ENCODE measurements around the gene TMEM108.

Gene TMEM108

DNA sequence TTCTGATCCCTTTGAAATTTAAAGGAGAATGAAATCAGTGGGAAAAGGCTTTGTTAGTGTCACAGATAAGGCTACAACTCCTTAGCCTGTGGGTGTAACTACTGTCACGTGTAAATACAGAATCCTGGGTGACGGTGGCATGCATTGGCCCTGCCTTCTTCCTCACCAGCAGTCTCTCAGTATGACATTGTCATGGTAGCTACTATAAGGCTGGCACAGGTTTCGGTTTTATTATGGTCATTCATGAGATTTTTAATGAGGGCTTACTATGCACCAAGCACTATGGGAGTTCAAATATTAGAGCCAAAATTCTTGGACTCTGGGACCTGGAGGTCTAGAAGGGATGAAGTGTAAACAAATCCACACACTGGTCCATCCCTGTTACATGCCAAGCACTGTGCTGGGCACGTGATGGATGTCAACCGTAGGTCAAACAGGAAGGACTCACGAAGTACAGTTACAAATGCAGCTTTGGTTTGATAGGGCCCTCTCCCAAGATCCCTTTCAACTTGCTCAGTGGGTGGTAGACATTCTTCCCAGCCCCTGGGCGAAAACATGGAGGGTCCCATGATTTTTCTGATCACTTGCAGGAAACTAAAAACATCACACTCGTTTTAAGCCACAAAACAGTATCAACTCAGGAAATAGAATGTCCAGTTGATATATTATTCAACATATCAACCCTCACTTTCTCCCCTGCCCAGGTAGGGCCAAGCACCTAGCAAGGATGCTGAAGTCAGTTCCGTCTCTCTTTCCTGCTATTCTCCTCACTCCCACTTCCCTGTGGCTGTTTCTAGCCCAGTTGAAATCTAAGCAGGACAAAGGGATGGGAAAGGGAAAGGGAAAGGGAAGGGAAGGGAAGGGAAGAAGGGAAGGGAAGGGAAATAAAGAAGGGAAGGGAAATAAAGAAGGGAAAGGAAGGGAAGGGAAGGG lies 387.0 kb downstream of the TMEM108 start:
- no peak for DNase-seq (ENCODE audit: low spot score)

DNA sequence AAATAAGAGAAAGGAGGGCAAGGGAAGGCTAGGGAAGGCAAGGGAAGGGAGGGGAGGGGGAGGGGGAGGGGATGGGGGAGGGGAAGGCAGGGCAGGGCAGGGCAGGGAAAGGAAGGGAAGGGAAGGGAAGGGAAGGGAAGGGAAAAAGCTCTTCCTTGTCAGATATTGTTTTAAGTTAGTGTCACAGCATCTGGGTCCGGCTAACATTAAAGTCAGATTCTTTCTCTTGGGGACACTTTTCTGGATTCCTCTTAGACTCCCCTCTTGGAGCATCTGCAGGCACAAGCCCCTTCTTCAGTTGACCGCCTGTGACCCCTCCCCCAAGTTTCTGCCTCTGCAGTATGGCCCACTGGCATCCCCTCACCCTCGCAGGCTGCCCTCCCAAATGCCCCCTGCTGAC lies 387.7 kb downstream of the TMEM108 start:
- DNase-seq (ENCODE audit: low spot score): no peak

DNA sequence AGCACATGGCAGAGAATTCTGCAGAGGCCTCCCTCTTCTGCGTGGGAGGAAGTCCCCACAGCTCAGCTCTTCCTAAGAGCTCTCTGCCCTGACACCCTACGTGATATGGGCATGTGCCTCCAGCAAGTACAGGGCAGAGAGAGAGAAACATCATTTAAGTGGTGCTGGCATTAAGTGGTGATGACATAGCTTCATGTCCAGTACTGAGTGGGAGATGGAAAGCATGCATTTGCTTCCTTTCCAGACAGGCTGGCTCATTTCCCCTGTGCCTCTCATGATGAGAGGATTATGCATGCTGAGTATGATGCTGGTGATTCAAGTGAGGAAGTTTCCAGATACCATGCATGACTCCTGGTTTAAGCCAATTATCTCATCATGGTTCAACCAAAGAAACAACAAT lies 388.5 kb downstream of the TMEM108 start:
- DNase-seq (ENCODE audit: low spot score): peak; percentile 71

DNA sequence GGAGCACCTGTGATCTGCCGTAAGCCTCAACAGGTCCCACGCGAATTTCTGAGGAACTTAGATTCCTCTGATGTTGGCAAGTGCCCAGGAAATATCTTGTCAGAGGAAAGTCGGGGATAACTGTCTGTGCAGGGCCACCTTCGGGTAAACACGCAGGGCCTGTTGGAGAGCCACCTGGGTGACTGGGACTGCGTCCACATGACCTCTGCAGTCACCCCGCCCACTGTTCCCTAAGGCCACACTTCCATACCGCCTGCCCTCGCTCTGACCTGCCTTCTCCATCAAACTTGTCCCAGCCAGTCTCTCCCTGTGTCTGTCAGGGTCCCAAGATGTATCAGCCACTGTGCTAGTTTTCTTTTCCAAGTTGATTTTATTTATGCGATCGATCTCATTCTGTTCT lies 390.4 kb downstream of the TMEM108 start:
- no peak for DNase-seq (ENCODE audit: low spot score)

DNA sequence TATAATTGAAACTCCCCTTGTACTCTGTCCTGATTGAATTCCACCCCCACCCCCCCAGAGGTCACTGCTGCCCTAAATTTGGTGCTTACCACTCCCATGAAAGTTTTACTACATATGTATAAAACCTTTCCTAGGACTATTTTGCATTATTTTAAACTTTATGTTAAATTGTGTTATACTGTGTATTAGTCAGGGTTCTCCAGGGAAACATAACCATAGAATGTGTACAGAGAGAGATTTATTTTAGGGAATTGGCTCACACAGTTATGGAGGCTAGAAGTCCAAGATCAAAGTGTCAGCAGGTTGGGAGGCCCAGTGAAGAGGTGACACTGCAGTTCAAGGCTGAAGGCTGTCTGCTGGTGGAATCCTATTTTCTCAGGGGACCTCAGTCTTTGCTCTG lies 390.9 kb downstream of the TMEM108 start:
- DNase-seq (ENCODE audit: low spot score): no peak

DNA sequence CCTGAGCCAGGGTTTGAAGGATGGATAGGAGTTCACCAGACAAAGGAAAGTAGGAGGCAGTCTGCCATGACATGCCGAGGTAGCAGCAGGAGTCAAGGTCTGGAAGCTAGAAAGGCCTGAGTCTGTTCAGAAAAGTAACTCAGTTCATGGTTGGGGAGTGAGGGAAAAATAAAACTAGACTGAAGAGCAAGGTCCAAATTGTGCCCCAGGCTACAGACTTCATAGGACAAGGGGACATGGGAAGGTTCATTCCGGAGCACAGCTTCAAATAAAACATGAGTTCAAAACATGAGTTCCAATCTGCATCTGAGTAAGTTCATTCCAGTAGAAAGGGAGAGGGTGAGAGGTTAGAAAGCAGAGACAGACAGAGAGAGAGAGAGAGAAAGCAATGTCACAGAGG lies 401.4 kb downstream of the TMEM108 start:
- no peak for DNase-seq (ENCODE audit: low spot score)

DNA sequence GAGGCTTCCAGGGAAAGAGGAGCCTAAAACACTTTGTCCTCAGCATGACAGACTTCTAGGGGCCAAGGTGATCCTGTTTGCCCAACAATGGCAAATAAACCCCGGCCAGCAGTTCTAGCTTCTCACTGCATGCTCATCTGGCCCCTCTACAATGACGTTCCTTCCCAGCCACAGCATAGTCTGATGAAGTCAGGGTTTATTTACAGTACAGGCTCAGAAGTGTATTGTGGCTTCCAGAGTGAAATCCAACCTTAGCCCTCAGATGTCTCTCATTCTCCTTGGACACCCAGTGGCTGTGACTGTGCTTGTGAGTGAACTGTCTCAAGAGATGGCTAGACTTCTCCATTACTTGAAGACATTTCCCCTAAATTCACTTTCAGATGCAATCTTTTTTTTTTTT lies 402.5 kb downstream of the TMEM108 start:
- no peak for DNase-seq (ENCODE audit: low spot score)

DNA sequence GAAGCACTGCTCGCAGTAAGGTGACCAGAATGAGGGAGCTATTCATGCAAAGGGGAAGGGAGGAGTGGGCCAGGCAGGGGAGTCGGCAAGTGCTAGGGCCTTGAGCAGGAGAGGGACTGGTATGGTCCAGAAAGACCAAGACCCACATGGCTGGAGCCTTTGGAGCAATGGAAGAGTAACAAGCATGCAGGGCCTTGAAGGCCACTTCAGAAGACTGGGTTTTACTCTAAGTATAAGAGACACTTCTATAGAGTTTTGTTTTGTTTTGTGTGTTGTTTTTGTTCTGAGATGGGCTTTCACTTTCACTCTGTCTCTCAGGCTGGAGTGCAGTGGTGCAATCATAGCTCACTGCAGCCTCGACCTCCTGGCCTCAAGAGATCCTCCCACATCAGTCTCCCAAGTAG lies 403.7 kb downstream of the TMEM108 start:
- no peak for DNase-seq (ENCODE audit: low spot score)

DNA sequence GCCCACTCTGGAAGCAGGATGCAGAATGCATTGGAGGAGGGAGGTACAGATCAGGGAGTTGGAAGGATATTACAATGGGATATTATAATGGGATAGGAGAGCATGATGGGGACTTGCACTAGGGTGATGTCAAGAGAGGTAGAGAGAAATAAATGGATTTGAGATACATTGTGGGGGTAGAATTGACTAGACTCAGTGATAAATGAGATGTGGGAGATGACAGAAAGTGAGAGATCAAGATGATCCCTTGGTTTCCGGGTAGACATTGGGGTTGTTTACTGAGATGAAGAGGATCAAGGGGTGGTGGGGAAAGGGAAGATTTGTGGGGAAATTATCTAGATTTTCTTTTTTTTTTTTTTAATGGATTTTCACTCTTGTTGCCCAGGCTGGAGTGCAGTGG lies 404.3 kb downstream of the TMEM108 start:
- no peak for DNase-seq (ENCODE audit: low spot score)

DNA sequence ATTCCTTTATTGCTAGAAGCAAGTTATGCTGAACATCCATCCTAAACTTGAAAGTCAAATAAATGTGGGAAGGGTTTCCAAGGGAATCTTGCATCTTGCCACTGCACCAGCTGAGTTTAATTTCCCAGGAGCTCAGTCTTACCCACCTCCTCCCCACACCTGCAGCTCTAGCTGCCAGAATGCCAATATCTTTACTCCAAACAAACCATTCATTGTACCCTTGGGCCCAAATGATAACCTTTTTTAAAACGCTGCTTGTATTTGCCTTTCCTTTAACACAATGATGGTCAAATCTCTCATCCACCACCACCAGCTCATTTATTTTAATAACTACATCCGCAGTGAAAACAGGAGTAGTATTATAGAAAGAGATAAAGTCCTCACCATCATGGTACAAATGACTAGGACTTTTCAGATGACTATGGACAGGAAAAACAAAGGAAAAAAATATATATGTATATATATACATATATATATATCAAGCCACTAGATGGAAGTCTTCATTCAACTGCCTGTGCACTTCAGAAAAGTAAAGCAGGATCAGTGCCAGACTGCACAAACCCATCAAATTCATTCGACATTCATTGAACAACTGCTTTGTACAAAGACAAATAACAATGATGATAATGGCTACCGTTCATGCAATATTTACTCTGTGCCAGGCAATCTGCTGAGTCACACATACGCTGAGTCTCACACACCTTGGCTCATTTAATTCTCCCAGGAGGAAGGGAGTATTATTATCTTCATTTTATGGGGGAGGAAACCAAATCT lies 405.6 kb downstream of the TMEM108 start:
- DNase-seq (ENCODE audit: low spot score): peak; percentile 70

DNA sequence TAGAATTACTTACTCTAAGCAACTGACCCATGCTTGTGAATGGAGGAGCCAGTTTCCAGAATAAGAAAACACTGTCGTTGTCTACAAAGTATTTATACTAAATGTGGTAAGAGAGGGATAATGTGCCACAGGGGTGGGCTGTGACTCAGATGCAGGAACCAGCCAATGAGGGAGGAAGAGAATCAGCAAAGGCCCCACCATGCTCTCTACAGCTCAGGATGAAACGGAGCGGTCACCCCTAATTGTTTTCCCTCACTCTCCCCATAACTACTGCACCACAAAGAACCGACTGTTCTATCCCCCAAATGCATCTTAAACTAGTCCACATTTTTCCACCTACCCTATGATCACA lies 406.2 kb downstream of the TMEM108 start:
- DNase-seq (ENCODE audit: low spot score): no peak

DNA sequence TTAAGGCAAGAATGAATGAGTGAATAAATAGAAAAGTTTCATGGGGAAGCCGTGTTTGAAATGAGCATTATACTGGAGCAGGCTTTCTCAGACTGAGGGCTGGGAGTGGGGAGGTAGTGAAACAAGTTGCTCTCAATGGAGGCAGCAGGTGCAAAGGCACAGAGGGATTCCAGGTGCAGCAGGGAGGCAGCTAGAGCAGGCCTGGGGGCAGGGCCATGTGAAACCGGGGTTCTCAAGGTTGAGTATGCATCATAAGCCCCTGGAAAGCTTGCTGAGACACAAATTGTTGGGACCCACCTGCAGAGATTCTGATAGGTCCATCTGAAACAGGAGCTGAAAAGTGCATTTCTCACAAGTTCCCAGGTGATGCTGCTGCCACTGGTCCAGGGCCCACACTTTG lies 406.9 kb downstream of the TMEM108 start:
- no peak for DNase-seq (ENCODE audit: low spot score)

All from kidney tubule cell (primary cell).